NT2/D1 (cell line): ENCODE measurements around the gene TMEM62.

ENCODE experiments used
- SUZ12 ChIP-seq: IDR thresholded peaks from 2 replicates; pipeline ENCODE4 v1.6.1; 2011; ENCODE audit not compliant: insufficient read length, insufficient read depth; ENCODE audit errors: extremely low read depth
- YY1 ChIP-seq: IDR thresholded peaks from 2 replicates; pipeline ENCODE4 v1.6.1; 2011; ENCODE audit not compliant: insufficient read length, insufficient read depth

GRCh38 chr15:43085921-43086320 is 47.5 kb upstream of the TMEM62 start:
- no peak for TF ChIP-seq SUZ12
- no peak for TF ChIP-seq YY1
